GM18868 (cell line): ENCODE data around the gene RTN4R.

Experiments used
- ATAC-seq: cut with Tn5 transposase; IDR thresholded peaks from one replicate; pipeline ENCODE4 v1.9.1; 2021; ENCODE audit warnings: mild to moderate bottlenecking, moderate library complexity; ENCODE audit not compliant: unreplicated experiment

RTN4R gene

DNA sequence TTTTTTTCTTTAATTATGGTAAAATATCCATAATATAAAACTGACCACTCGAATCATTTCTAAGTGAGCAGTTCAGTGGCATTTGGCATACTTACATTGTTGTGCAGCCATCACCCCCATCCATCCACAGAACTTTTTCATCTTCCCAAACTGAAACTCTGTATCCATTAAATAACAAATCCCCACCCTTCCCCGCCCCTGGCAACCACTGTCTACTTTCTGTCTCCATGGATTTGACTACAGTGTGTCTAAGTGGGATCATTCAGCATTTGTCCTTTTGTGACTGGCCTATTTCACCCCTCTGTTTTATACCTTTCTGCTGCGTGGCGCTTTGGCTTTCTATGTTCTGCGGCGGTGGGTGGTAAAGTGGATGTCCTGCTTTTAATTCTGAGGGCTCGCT is 49.1 kb downstream of the RTN4R start:
- no peak for ATAC-seq

DNA sequence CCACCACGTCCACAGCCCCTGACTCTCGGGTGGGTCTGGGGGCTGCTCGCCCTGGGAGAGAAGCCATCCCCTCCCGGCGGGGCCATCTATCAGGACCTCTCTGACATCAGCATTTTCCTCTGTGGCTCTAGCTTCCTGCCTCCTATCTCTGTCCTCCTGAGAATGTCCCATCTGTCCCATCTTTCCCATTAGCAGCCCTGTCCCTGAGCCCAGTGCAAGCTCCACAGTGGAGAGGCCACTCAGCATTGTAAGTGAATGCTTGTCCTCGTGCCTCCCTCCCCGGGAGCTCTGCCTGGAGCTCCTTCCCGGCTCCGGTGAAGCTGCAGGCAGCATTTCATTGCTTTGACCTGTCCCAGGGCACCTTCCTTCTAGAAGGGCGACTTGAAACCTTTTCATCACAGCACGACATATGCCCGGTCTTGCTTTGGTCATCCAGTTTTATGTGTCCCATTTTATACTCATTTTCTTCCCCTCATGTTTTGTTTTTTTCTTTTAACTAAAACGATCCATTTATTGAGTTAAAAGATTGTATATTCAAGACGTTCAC is 49.7 kb downstream of the RTN4R start:
- no peak for ATAC-seq

DNA sequence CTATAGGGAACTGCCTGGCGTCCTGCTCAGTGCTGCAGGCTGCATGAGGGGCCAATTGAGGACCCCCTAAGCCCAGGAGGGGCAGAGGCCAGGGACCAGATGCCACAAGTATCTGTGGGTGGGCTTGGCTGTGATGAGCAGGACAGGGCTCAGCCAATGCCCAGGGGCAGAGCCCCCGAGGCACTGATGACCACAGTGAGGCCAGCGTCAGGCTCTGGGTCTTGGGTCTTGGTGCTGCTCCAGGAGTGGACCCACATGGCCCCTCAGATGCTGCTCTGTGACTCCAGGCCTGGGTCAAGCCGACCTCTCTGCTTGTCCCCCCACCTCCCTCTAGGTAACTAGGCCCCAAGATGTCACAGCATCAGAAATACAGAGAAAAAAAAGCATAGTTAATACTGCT is 50.6 kb downstream of the RTN4R start:
- ATAC-seq: no peak

DNA sequence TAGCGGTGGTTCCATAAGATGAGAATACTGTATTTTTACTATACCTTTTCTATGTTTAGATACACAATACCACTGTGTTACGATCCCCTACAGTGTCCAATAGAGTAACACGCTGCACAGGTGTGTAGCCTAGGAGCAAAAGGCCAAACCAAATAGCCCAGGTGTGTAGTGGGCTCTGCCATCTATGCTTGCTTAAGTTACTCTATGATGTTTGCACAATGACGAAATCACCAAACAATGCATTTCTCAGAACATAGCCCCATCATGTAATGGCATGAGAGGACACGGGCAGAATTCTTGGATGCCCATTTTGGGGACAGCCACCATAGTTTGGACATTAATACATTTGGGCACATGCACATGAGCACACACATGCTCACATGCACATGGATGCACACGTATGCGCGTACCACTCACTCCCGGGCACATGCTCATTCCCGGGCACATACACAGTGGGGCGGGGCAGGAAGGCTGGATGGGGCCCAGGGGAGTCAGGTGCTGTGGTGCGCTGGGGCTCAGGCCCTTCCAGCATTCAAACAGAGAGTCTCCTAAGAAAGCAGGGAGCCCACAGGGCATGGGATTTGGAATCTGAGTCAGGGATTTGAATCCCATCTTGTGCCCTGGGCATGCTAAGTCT is 51.1 kb downstream of the RTN4R start:
- no peak for ATAC-seq

DNA sequence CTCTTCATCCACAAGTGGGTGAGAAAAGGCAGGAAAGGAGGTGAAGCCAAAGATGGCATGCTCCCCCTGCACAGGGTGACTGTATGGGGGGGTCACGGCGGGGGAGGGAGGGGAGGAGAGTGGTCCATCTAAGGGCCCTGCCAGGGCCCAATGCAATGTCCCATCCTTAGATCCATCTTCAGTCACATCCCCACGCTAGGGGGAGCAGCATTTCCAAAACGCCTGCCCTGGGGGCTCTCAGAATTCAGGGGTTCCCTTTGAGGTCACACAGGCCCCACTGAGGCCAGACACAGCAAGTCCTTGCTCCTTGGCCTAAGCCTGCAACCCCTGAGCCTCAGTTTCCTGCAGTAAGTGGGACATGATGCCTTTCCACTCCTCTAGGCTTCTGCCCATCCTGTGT is 52.4 kb downstream of the RTN4R start:
- ATAC-seq: no peak

DNA sequence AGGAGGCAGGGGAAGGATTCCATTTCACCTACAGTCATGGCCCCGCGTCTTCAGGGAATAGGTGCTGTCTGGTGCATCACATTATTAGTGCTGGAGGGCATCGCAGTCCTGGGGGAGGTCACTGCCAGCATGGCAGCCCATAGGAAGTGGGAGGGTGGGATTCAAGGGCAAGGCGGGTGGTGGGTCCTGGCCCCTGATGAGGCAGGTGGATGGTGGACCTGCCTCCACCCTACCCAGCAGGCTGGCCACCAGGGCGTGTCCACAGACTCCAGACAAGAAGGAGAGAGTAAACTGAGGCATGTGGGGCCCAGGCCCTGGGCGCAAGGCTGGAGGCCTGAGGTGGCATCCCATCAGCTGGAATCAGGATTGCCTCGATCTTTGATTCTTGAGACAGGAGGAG is 53.3 kb downstream of the RTN4R start:
- no peak for ATAC-seq

DNA sequence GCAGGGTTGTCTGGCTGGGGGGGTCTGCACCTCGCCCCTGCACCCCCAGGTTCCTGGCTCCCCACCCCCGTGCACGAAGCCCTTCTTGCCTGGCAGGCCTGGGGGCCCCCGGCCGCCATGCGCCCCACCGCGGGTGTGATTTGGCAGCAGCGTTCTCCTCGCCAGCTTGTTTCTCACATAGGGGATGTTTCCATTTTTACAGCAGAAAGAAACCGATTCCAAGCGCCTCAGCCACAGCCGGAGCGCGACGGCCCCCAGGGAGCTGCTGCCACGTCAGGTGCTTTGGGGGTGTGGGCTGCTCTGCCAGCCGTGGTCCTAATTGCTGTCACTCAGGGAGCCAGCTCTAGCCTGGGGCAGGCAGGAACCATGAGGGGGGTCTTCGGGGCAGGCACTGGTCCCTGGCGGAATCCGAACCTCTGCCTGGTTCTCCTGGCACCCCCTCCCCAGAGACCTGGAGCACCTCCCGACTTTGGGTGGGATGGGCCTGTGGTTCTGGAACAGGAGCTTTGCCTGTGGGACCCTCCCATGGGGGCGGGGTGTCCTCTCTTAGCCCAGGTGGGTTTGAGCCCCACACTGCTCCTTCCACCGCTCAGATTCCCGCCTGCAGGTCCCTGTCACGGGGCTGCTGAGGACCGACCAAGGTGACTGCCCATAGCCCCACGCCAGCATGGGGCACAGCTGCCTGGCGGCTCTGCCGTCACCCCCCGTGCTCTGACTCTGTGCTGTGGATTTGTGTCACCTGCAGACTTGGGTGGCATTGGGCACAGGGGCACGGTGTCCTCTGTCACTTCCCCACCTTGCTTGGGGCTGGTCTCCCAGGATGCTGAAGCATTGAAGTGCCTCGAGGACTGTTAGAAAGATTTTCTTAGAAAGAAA is 54.0 kb downstream of the RTN4R start:
- ATAC-seq: no peak

DNA sequence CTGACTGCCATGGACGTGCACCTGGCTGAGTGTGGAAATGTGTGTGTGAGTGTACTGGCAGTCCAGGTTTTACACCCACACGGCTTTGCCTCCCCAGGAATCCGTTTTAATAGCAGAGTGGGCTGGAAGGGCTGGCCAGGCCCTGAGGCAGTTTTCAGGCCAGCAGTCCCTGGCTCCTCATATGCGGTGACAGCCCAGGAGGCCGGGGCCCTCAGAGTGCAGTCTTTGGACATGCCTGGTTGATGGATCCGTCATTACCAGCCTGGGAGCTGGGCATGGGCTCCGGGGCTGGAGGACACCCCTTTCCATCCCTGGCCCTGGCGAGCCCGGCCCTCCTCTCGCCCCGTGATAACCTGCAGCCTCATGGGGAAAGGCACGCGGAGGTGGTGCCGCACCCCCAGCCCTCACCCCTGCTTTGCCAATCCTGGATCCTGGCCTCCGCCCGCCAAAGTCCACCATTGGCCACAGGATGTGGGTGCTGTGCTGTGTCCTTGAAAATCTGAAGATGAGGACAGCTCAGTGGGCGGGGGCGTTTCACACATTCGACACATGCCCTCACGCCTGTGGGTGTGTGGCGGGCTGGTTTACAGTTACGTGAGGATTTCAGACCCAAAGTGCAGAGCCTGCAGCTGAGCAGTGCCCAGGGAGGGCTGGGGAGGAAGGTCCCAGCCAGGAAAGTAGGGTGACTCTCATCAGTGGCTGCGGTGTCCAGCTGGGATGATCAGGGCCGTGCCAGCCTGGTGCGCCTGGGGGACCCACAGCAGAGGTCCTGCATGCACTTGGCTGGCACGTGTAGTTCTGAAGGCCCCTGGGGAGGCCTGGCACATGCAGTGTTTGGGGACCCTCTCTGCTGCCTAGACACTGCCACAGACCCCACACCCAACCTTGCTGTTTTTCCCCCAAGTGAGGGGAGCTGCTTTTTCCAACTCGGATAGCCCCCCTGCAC is 55.1 kb downstream of the RTN4R start:
- no peak for ATAC-seq

DNA sequence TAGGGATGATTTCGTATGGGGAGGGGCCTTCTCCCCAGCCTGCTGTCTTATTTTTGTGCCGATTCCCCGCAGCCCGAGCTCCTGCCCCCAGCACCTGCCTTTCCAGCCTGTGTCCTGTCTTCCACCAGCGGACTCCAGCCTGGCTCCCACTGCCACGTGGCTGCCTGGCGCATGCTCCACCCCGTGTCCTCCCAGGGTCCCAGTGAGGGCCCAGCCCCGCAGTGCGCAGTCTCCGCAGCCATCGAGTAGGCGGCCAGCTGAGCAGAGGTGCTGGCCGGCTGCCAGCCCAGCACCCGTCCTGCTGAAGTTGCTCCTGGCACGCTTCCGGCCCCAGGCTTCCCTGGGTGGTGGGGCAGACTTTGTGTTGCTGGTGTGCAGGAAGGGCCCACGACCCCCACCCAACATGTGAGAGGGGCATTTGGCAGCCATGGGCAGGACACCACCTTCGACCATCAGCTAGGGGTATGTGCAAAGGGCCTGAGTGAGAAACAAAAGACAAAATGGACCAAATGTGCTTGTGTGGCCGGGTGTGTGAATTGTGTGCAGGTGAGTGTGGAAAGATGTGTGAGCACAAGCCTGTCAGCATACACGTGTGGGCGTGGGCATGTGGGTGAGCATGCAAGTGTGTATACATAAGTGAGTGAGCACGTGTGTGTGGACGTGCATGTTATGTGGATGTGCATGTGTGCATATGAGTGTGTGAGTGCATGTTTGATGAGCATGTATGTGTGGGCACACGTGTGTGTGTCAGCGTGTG is 55.9 kb downstream of the RTN4R start:
- ATAC-seq: no peak

DNA sequence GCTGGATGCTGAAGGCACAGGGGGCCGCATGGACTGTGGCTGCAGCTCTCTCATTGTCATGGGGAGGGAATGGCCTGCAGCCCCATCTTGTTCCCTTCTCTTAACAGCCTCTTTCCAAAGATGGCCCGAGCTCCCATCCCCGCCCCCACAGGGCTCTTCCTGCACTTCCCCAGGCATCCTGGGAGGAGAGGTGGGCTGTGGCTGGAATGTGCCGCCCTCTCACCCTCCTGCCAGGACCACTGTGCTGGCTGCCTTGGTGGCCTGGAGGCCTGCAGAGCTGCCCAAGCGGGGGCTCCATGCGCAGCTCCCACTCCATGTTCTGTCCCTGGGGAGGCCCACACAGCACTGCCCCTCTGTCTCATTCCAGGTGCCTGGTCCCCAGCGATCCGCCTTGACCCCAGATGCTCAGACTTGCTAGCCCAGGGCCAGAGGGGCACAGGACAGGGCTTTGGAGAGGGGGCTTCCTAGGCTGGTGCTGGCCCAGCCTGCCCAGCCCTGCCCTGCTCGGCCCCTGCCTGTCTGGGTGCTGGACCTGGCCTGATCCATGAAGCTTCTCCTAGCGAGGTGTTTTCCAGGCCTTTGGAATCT is 56.6 kb downstream of the RTN4R start:
- no peak for ATAC-seq

DNA sequence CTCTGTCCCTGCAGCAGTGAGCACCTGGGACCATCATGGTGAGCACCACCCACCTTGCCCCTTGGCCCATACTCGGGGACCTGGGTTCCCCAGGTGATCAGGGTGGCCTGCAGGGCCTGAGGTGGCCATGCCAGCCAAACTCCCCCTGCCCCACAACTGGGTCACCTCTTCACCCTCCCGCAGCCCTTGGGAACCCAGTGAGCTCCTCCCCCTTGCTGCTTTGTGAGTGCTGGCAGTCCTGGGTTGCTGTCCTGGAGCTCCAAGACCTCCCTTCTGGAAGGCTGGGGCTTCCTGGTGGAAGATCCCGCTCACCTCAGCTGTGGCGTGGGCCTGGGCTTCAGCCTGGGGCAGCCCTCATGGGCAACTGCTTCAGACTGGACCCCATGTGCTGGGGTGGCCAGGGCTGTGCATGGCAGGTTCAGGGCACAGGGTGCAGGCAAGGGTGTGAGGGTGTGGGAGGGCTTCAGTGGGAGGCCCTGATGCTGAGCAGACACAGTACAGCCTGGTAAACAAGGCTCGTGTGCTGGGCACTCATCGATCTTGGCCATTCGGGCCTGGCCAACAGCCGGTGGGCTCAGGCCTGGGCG is 57.6 kb downstream of the RTN4R start:
- no peak for ATAC-seq

DNA sequence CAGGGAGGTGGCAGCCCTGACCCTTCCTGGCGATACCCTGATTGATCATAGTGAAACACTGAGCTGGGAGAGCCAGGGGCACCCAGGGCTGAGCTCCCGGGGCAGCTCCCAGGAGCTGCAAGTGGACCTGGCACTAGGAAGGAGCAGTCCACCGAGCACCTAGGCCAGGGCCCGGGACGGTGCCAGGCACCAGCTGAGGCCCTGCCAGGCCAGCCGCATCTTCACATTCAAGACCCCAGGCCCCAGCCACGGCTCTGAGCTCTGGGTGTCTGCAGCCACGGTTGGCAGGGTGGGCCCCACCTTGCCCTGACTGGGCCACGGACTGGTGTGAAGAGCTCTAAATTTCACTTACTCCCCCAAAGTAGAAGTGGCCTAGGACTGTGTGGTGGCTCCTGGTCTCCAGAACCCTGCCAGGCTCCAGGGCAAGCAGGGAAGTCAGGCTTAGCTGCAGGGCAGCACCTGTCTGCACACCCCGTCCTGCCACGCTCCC is 58.3 kb downstream of the RTN4R start:
- ATAC-seq: no peak

DNA sequence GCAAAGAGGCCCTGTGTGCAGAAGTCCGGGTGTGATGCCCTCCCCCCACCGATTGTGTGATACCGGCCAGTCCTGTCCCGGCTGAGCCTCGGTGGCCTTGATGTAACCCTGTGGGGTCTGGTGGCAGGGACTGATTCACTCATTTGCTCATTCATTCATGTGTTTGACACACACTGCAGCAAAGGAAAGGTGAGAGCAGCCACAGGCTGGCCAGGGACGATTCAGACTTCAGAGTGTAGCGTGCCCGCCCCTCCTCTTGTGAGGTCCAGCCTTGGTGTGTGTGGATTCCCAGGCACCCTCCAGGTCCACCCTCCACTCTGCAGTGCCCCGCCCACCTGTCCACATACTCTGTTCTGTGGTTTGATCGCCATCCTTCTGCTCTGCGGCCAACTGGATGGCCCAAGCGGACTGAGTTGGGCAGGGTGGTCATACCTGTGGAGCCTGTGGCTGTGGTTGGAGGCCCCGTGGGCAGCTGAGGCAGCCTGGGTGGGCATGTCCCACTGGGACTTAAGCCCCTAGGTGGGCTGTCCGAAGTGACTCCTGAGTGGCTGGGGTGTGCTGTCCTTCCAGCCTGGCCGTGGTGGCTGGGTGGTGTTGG is 59.3 kb downstream of the RTN4R start:
- no peak for ATAC-seq

DNA sequence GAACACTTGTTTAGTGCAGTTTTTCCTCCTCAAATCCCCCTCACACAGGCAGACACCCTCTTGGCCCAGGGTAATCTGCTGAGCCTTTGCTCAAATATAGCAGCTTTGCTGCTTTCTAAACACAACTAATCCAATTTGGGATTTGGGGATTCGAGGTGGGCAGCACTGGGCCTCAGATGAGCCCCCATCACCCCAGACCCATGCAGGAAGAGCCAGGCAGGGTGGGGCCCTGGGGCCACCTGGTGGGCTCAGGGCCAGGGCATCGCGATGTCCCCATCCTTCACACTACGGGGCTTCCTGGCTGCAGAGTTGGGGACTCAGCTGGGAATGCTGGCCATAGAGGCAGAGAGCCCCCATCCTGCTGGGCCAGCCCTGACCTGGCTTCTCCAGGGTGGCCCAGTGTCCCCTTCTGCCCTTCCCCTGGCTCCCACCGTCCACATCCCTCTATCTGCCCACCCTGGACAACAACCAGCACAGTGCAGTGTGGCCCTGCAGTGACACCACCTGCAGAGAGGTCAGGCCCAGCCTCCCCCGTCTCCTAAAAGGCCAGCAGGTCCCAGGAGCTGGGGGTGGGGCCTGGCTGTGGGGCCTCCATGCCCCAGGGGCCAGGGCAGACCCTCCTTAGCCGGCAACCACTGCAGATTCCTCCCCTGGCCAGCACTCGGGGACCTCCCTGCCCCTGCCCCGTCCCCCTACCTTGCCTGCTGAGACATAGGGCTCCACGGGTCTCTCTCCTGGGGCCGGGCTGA is 60.7 kb downstream of the RTN4R start:
- no peak for ATAC-seq

DNA sequence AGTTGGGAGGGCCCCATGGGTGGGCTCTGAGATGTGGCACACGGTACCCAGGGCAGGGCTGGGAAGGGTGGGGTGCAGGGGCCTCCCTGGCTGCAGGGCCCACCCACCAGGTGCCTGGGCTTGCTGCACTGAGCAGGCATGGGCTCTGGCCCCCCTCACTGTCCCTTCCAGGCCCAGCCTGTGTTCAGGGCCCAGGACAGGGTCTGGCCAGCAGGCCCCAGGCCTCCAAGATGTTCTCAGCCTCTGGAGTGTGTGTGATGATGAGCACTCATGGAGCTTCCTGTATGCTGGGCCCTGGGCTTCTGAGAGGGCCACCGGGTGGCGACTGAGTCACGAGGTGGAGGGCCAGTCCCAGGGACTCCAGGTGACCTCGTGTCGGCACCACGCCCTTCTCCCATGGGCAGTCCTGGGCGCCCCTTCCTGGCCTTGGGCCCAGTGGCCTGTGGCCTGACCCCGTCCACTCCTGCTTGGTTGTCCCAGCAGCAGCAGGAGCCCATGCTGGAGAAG is 61.4 kb downstream of the RTN4R start:
- no peak for ATAC-seq

DNA sequence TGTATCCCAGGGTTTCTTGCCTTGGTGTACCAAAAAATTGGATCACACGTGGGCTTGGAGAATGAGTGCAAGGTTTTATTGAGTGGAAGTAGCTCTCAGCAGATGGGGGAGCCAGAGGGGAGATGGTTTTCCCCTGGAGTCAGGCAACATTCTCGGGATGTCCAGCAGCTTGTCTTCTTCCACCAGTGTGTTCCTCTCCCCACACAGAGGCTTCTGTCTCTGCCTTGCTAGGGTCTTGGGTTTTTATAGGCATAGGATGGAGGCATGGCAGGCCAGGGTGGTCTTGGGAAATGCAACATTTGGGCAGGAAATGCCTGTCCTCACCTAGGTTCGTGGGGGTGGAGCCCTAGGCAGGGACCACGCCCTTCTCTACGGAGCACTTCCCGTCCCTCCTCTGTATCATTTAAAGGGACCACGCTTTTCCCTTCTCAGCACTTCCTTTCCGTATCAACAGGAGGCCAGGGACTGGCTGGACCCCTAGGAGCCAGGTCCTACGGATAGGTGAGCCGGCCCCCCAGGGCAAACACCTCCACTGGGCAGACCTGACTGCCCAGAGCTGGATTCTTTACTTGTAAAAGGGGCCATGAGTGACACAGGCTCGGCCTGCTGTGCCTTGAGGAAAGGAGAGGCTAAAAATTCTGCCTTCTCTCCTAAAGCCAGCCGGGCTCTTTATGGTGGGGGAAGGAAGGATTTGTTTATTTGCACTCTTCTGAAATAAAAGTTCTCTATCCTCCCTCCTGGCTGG is 62.0 kb downstream of the RTN4R start:
- peak; percentile 51 for ATAC-seq

DNA sequence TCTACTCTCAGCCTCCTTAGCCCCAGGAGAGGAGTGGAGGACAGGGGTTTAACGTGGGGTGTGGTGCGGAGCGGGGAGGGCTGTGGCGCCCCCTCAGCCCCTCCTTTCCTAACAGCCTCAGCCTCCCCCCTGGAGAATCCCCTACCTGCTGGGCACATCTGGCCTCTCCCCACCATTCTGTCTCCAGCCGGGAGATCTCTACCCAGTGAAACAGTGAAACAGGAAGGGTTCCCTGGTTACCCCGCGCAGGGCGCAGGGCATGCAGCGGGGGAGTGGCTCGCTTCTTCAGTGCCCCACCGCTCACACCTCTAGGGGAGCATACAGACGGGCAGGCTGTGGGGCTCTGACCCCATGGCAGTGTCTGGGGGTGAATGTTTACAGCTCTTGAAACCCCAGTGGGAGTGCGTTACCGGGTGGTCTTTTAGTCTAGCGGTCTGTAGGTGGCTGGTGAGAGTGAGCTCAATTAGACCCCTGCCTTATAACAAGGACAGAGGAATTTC is 62.6 kb downstream of the RTN4R start:
- ATAC-seq: no peak
